SK-N-SH (cell line): Measurements from ENCODE around the gene KRTAP4-9. TPM values are rescaled to one million over a fixed set of nuclear protein-coding genes. Genes with fewer than 3 reads are reported as not detected.

Source experiments
- CTCF ChIA-PET: fragments of 300-600, 350-600 bp; formaldehyde crosslinking; extraction: SDS; loops from one replicate; lab custom pipeline; 2021; lab: Yijun Ruan, JAX
- POLR2A ChIA-PET: fragments of 350-600 bp; sonication (Branson Sonifier 250); formaldehyde crosslinking; extraction: SDS; loops from one replicate; lab custom pipeline; 2020; ENCODE audit warnings: antibody characterized with exemption, inconsistent platforms; lab: Yijun Ruan, JAX
- DNase-seq: peaks from one replicate; pipeline ENCODE4 v3.0.0; 2012
- H2AFZ ChIP-seq: fragments of 200-600 bp; sonication (generic); 2 replicates; pipeline ENCODE4 v1.8.1; 2016; ENCODE audit warnings: antibody characterized with exemption, mild to moderate bottlenecking, low read depth
- H3F3A ChIP-seq: fragments of 200-600 bp; sonication (generic); replicated peaks from 2 replicates; pipeline ENCODE3; 2016; ENCODE audit warnings: antibody characterized with exemption, mild to moderate bottlenecking; ENCODE audit not compliant: insufficient read depth
- H3K27ac ChIP-seq, 2 experiments: fragments of 200-500 bp in 1 of 2; fragments of 200-600 bp in 1 of 2; sonication (Bioruptor generic) in 1 of 2; sonication (generic), shearing (Covaris generic) in 1 of 2; 2 replicates each; pipeline versions ENCODE4 v1.5.1 to v1.6.1; 2014 to 2016; ENCODE audit warnings: low read depth in 2 of 2, inconsistent platforms in 1 of 2, low read length in 1 of 2, mild to moderate bottlenecking in 1 of 2, mixed read lengths in 1 of 2
- H3K27me3 ChIP-seq: fragments of 200-600 bp; sonication (generic), shearing (Covaris generic); 2 replicates; pipeline ENCODE4 v1.6.1; 2016; ENCODE audit warnings: mixed run types; ENCODE audit not compliant: insufficient read depth
- H3K36me3 ChIP-seq, 2 experiments: fragments of 200-500 bp in 1 of 2; fragments of 200-600 bp in 1 of 2; sonication (Bioruptor generic) in 1 of 2; sonication (generic) in 1 of 2; replicated peaks in 1 of 2; 2 replicates each; pipeline versions ENCODE3 to v1.5.1; 2014 to 2016; ENCODE audit warnings: low read length in 1 of 2, mild to moderate bottlenecking in 1 of 2; ENCODE audit not compliant: insufficient read depth in 2 of 2, control insufficient read depth in 1 of 2
- H3K4me1 ChIP-seq, 2 experiments: fragments of 200-500 bp in 1 of 2; fragments of 200-600 bp in 1 of 2; sonication (Bioruptor generic) in 1 of 2; sonication (generic), shearing (Covaris generic) in 1 of 2; 2 replicates each; pipeline versions ENCODE4 v1.5.1 to v1.6.1; 2014 to 2016; ENCODE audit warnings: low read depth in 1 of 2, low read length in 1 of 2, mixed run types in 1 of 2; ENCODE audit not compliant: insufficient read depth in 2 of 2, control insufficient read depth in 1 of 2
- H3K4me2 ChIP-seq: fragments of 200-600 bp; sonication (generic), shearing (Covaris generic); 2 replicates; pipeline ENCODE4 v1.6.1; 2017; ENCODE audit warnings: mixed run types
- H3K4me3 ChIP-seq, 2 experiments: fragments of 200-500 bp in 1 of 2; fragments of 200-600 bp in 1 of 2; sonication (Bioruptor generic) in 1 of 2; sonication (generic), shearing (Covaris generic) in 1 of 2; 2 replicates each; pipeline versions ENCODE4 v1.5.1 to v1.8.1; 2014 to 2016; ENCODE audit warnings: low read depth in 2 of 2, inconsistent platforms in 1 of 2, low read length in 1 of 2, mild to moderate bottlenecking in 1 of 2, mixed read lengths in 1 of 2, moderate library complexity in 1 of 2
- H3K79me2 ChIP-seq: fragments of 200-600 bp; sonication (generic); 2 replicates; pipeline ENCODE4 v1.8.1; 2017; ENCODE audit warnings: mild to moderate bottlenecking; ENCODE audit not compliant: insufficient read depth
- H3K9ac ChIP-seq: fragments of 200-600 bp; sonication (generic); 2 replicates; pipeline ENCODE4 v1.6.1; 2017; ENCODE audit warnings: mixed run types
- H3K9me2 ChIP-seq: fragments of 200-600 bp; sonication (generic); 2 replicates; pipeline ENCODE4 v1.6.1; 2017; ENCODE audit warnings: mixed run types
- H3K9me3 ChIP-seq: fragments of 200-600 bp; sonication (generic); 2 replicates; pipeline ENCODE4 v1.6.1; 2017; ENCODE audit warnings: mixed run types, mild to moderate bottlenecking, moderate library complexity
- H4K20me1 ChIP-seq: fragments of 200-600 bp; sonication (generic); 2 replicates; pipeline ENCODE4 v1.6.1; 2017; ENCODE audit warnings: mild to moderate bottlenecking, mixed run types; ENCODE audit not compliant: insufficient read depth
- ELF1 ChIP-seq: IDR thresholded peaks from 2 replicates; pipeline ENCODE4 v1.4.0; 2012
- FOSL2 ChIP-seq: IDR thresholded peaks from 2 replicates; pipeline ENCODE4 v1.4.0; 2012; ENCODE audit warnings: low read depth, mild to moderate bottlenecking, moderate library complexity, borderline replicate concordance
- FOXM1 ChIP-seq: IDR thresholded peaks from 2 replicates; pipeline ENCODE4 v1.4.0; 2012; ENCODE audit warnings: low read depth, mild to moderate bottlenecking
- GABPA ChIP-seq: IDR thresholded peaks from 2 replicates; pipeline ENCODE4 v1.4.0; 2012; ENCODE audit warnings: low read depth, mild to moderate bottlenecking
- MXI1 ChIP-seq: IDR thresholded peaks from 2 replicates; pipeline ENCODE4 v1.6.1; 2012; ENCODE audit warnings: mild to moderate bottlenecking, low read depth, low read length, improper control_type of control experiment
- NFIC ChIP-seq: IDR thresholded peaks from 2 replicates; pipeline ENCODE4 v1.4.0; 2012; ENCODE audit warnings: borderline replicate concordance
- POLR2AphosphoS5 ChIP-seq: IDR thresholded peaks from 2 replicates; pipeline ENCODE4 v1.6.1; 2012; ENCODE audit warnings: low read depth, low read length
- REST ChIP-seq: IDR thresholded peaks from 2 replicates; pipeline ENCODE4 v1.6.1; 2012; ENCODE audit warnings: mild to moderate bottlenecking, low read depth, low read length, moderate library complexity
- YY1 ChIP-seq: IDR thresholded peaks from 2 replicates; pipeline ENCODE4 v1.4.0; 2012; ENCODE audit warnings: low read depth, mild to moderate bottlenecking
- WGBS: methylation state at CpG from one replicate; pipeline ENCODE4 v1.1.6; 2017; ENCODE audit warnings: low lambda C conversion rate; 5-methylcytosine and 5-hydroxymethylcytosine counted together
- polyA plus RNA-seq, 3 experiments: library from polyadenylated mRNA; depleted of rRNA; stranded (reverse); fragments of >200 nt; gene quantifications; 2 replicates each; pipeline ENCODE4 v1.2.3, GENCODE V29; 2012

KRTAP4-9 gene
- polyA plus RNA-seq, 1 of the 3 experiments (the other 2 are of a cell fraction): not detected

- POLR2A ChIA-PET: no interaction called here
- no peak within 1 kb of the TSS for H3K9ac ChIP-seq
- H3K79me2 ChIP-seq: no peaks in the 10 kb centered on the region
- CTCF ChIA-PET: no interaction called here
- 0% methylated on average over 1 of the region's 2 CpGs for WGBS
- no peaks in the 10 kb centered on the region for H3K36me3 ChIP-seq
- H3K4me1 ChIP-seq: no peaks in the 10 kb centered on the region
- no peak within 1 kb of the TSS for H3K4me3 ChIP-seq
- no peak within 1 kb of the TSS for H3K4me2 ChIP-seq
- H3K27me3 ChIP-seq: 0 out of 2 replicates have a peak, but pooled peaks cover 4% of the 10 kb centered on the region
- H3F3A ChIP-seq: no peaks in the 10 kb centered on the region
- TF ChIP-seq REST: peak; percentile 45; the same call in 1 of the 2 replicates
- TF ChIP-seq YY1: no peak
- TF ChIP-seq ELF1: no peak
- no peak for TF ChIP-seq NFIC
- no peak for TF ChIP-seq GABPA
- no peak for TF ChIP-seq MXI1
- no peak for TF ChIP-seq POLR2AphosphoS5
- no peaks in the 10 kb centered on the region for H3K9me3 ChIP-seq
- DNase-seq: no peak
- H3K9me2 ChIP-seq: no peaks in the 10 kb centered on the region
- no peaks in the 10 kb centered on the region for H4K20me1 ChIP-seq
- no peak within 1 kb of the TSS for H3K27ac ChIP-seq
- no peak within 1 kb of the TSS for H2AFZ ChIP-seq
Measured at GRCh38 chr17:41149652-41149985, 44.4 kb downstream of the KRTAP4-9 start, which contains the start of gene KRTAP4-5. Gene KRTAP4-5, minus strand, starts transcription at chr17:41149825. Its CDS starts 58 bp downstream, at chr17:41149767.

- Histone ChIP-seq H3K9ac (no peak overlapping the region), H3K27ac (no peak overlapping the region), H3K9me3 (no peaks in the 10 kb centered on the region), H3F3A (no peaks in the 10 kb centered on the region), H3K4me2 (no peak overlapping the region), H3K9me2 (no peaks in the 10 kb centered on the region), H4K20me1 (no peaks in the 10 kb centered on the region), H3K79me2 (no peaks in the 10 kb centered on the region), H3K4me1 (no peaks in the 10 kb centered on the region), H2AFZ (no peak overlapping the region), H3K4me3 (no peak overlapping the region), H3K36me3 (no peaks in the 10 kb centered on the region), H3K27me3 (0 out of 2 replicates have a peak, but pooled peaks cover 4% of the 10 kb centered on the region)
- TF ChIP-seq FOXM1 (no peak), FOSL2 (no peak)
- ChIA-PET CTCF (no interaction called here), POLR2A (no interaction called here)
- 15% methylated on average over 4 of the region's 4 CpGs for WGBS
- no peak for DNase-seq
Measured at GRCh38 chr17:41150026-41150425, 44.8 kb downstream of the KRTAP4-9 start.

GRCh38 chr17:41151525-41151924, 46.3 kb downstream of the KRTAP4-9 start:
- Histone ChIP-seq H3K9me2 (no peaks in the 10 kb centered on the region), H3K4me2 (no peak overlapping the region), H4K20me1 (no peaks in the 10 kb centered on the region), H3K79me2 (no peaks in the 10 kb centered on the region), H2AFZ (no peak overlapping the region), H3K9ac (no peak overlapping the region), H3K4me3 (no peak overlapping the region), H3K27me3 (0 out of 2 replicates have a peak, but pooled peaks cover 4% of the 10 kb centered on the region), H3F3A (no peaks in the 10 kb centered on the region), H3K36me3 (no peaks in the 10 kb centered on the region), H3K4me1 (no peaks in the 10 kb centered on the region), H3K9me3 (no peaks in the 10 kb centered on the region), H3K27ac (no peak overlapping the region)
- ChIA-PET POLR2A (no interaction called here), CTCF (interaction anchor here (0.8 to 0.9 kb wide), 2 partner anchors 171 to 497 kb away, joined by 3 read pairs; no protein-coding TSS in a partner anchor)
- WGBS: 12% methylated on average over 2 of the region's 2 CpGs
- DNase-seq: no peak
- TF ChIP-seq YY1: no peak
